H1 (cell line): ENCODE measurements around the gene USP36. TPM values are rescaled to one million over a fixed set of nuclear protein-coding genes. Genes with fewer than 3 reads are reported as not detected.
A peak's percentile ranks its signal among the peaks of the same experiment; 100 is the strongest.

Experiments used
- CTCF ChIA-PET: fragments of 300-600 bp; sonication (Branson Sonifier 250); formaldehyde crosslinking; loops from one replicate; lab custom pipeline; 2021; ENCODE audit not compliant: partially characterized antibody; lab: Charles Lee
- POLR2A ChIA-PET: fragments of 300-600 bp; sonication (Branson Sonifier 250); formaldehyde crosslinking; loops from one replicate; lab custom pipeline; 2021; ENCODE audit warnings: inconsistent platforms; ENCODE audit not compliant: partially characterized antibody; lab: Charles Lee
- DNase-seq, 2 experiments: peaks; one replicate each; pipeline versions ENCODE4 v3.0.0 to v3.0.0-alpha.2; 2010 to 2022; ENCODE audit warnings: low spot score in 2 of 2, low read depth in 1 of 2, mixed read lengths in 1 of 2
- FAIRE-seq: peaks from 2 replicates; lab custom pipeline; 2011; peaks lifted over from hg19 to GRCh38; lab: Jason Lieb, UNC
- H2AFZ ChIP-seq: 2 replicates; pipeline ENCODE4 v1.8.1; 2012; ENCODE audit warnings: low read length, inconsistent platforms
- H2AK5ac ChIP-seq: 2 replicates; pipeline ENCODE4 v1.6.1; 2013; ENCODE audit warnings: low read depth, low read length
- H2BK120ac ChIP-seq: replicated peaks from 2 replicates; pipeline ENCODE3; 2013; ENCODE audit warnings: low read depth, low read length, inconsistent platforms
- H2BK12ac ChIP-seq: 2 replicates; pipeline ENCODE4 v1.6.1; 2013; ENCODE audit warnings: low read depth, low read length
- H2BK15ac ChIP-seq: 2 replicates; pipeline ENCODE4 v1.6.1; 2013; ENCODE audit warnings: low read length
- H2BK20ac ChIP-seq: 2 replicates; pipeline ENCODE4 v1.6.1; 2013; ENCODE audit warnings: low read length
- H2BK5ac ChIP-seq: 2 replicates; pipeline ENCODE4 v1.6.1; 2013; ENCODE audit warnings: low read depth, low read length
- H3K14ac ChIP-seq: 2 replicates; pipeline ENCODE4 v1.6.1; 2013; ENCODE audit warnings: inconsistent platforms; ENCODE audit not compliant: insufficient read length
- H3K18ac ChIP-seq: 2 replicates; pipeline ENCODE4 v1.6.1; 2013; ENCODE audit warnings: low read length; ENCODE audit errors: extremely low read depth
- H3K23ac ChIP-seq: 2 replicates; pipeline ENCODE4 v1.6.1; 2013; ENCODE audit warnings: inconsistent platforms; ENCODE audit not compliant: insufficient read length
- H3K23me2 ChIP-seq: 2 replicates; pipeline ENCODE4 v1.6.1; 2013; ENCODE audit warnings: low read depth, low read length
- H3K27ac ChIP-seq: 2 replicates; pipeline ENCODE4 v1.6.1; 2011; ENCODE audit warnings: low read depth, low read length, inconsistent platforms
- H3K27me3 ChIP-seq, 4 experiments: replicated peaks in 1 of 4; 1 replicate in 1 of 4; 2 replicates in 3 of 4; pipeline versions ENCODE4 v1.6.1 to v1.8.1; 2011 to 2013; ENCODE audit warnings: low read length in 3 of 4, mild to moderate bottlenecking in 3 of 4, inconsistent platforms in 2 of 4, mixed read lengths in 2 of 4, moderate library complexity in 1 of 4; ENCODE audit not compliant: control insufficient read depth in 3 of 4, insufficient read depth in 3 of 4; ENCODE audit errors: extremely low read depth in 1 of 4
- H3K36me3 ChIP-seq, 4 experiments: 2 replicates each; pipeline versions ENCODE4 v1.6.1 to v1.8.1; 2011 to 2013; ENCODE audit warnings: mild to moderate bottlenecking in 4 of 4, low read length in 3 of 4, moderate library complexity in 2 of 4, control low read depth in 1 of 4, inconsistent platforms in 1 of 4; ENCODE audit not compliant: insufficient read depth in 4 of 4, control insufficient read depth in 2 of 4
- H3K4ac ChIP-seq: replicated peaks from 2 replicates; pipeline ENCODE3; 2013; ENCODE audit warnings: low read length, low read depth, mixed read lengths, inconsistent platforms; ENCODE audit not compliant: insufficient read length
- H3K4me1 ChIP-seq, 4 experiments: replicated peaks in 1 of 4; 1 replicate in 1 of 4; 2 replicates in 3 of 4; pipeline versions ENCODE4 v1.6.1 to v1.8.1; 2011 to 2013; ENCODE audit warnings: low read length in 3 of 4, inconsistent platforms in 2 of 4, mixed read lengths in 1 of 4; ENCODE audit not compliant: insufficient read depth in 4 of 4, control insufficient read depth in 3 of 4
- H3K4me2 ChIP-seq, 2 experiments: 2 replicates each; pipeline versions ENCODE4 v1.6.1 to v1.8.1; 2011 to 2013; ENCODE audit warnings: low read depth in 2 of 2, low read length in 2 of 2, control low read depth in 1 of 2, inconsistent platforms in 1 of 2, mild to moderate bottlenecking in 1 of 2; ENCODE audit not compliant: insufficient read depth in 1 of 2
- H3K4me3 ChIP-seq, 4 experiments: fragments of 200-600, 300-600 bp in 1 of 4; sonication (generic), shearing (Covaris generic), sonication (Bioruptor Twin) in 1 of 4; 2 replicates each; pipeline versions ENCODE4 v1.5.1 to v1.8.1; 2011 to 2016; ENCODE audit warnings: low read length in 4 of 4, low read depth in 3 of 4, control low read depth in 2 of 4, inconsistent platforms in 2 of 4, mild to moderate bottlenecking in 2 of 4, mixed read lengths in 1 of 4, moderate library complexity in 1 of 4; ENCODE audit not compliant: insufficient read depth in 2 of 4; ENCODE audit errors: extremely low read depth in 1 of 4
- H3K56ac ChIP-seq: replicated peaks from 2 replicates; pipeline ENCODE3; 2013; ENCODE audit warnings: low read depth, mild to moderate bottlenecking, mixed read lengths, low read length, inconsistent platforms; ENCODE audit not compliant: insufficient read length
- H3K79me1 ChIP-seq: 2 replicates; pipeline ENCODE4 v1.6.1; 2013; ENCODE audit warnings: low read depth, low read length, control low read depth
- H3K79me2 ChIP-seq, 2 experiments: 2 replicates each; pipeline versions ENCODE4 v1.6.1 to v1.8.1; 2012 to 2013; ENCODE audit warnings: low read length in 2 of 2, mild to moderate bottlenecking in 2 of 2, inconsistent platforms in 1 of 2; ENCODE audit not compliant: insufficient read depth in 2 of 2, control insufficient read depth in 1 of 2
- H3K9ac ChIP-seq, 4 experiments: replicated peaks in 1 of 4; 1 replicate in 1 of 4; 2 replicates in 3 of 4; pipeline versions ENCODE4 v1.6.1 to v1.8.1; 2011 to 2013; ENCODE audit warnings: low read depth in 3 of 4, low read length in 3 of 4, control low read depth in 2 of 4, mild to moderate bottlenecking in 2 of 4, moderate library complexity in 2 of 4, inconsistent platforms in 1 of 4; ENCODE audit errors: extremely low read depth in 1 of 4
- H3K9me3 ChIP-seq, 2 experiments: 2 replicates each; pipeline versions ENCODE4 v1.6.1 to v1.8.1; 2012 to 2013; ENCODE audit warnings: mild to moderate bottlenecking in 2 of 2, moderate library complexity in 2 of 2, control low read depth in 1 of 2, inconsistent platforms in 1 of 2, low read depth in 1 of 2, low read length in 1 of 2, mixed read lengths in 1 of 2; ENCODE audit not compliant: insufficient read depth in 2 of 2
- H4K20me1 ChIP-seq, 2 experiments: replicated peaks in 1 of 2; 2 replicates each; pipeline versions ENCODE3 to v1.8.1; 2011 to 2013; ENCODE audit warnings: inconsistent platforms in 2 of 2, low read length in 2 of 2, mild to moderate bottlenecking in 1 of 2; ENCODE audit not compliant: insufficient read depth in 2 of 2, control insufficient read depth in 1 of 2
- H4K5ac ChIP-seq: 2 replicates; pipeline ENCODE4 v1.6.1; 2013; ENCODE audit warnings: low read length, low read depth, mixed read lengths, inconsistent platforms; ENCODE audit not compliant: insufficient read length
- H4K8ac ChIP-seq: 2 replicates; pipeline ENCODE4 v1.8.0; 2013; ENCODE audit warnings: mild to moderate bottlenecking, moderate library complexity, low read length, inconsistent platforms; ENCODE audit not compliant: insufficient read depth; ENCODE audit errors: extremely low read depth
- H4K91ac ChIP-seq: replicated peaks from 2 replicates; pipeline ENCODE3; 2013; ENCODE audit warnings: low read length, mixed read lengths, inconsistent platforms; ENCODE audit not compliant: insufficient read length
- CBX8 ChIP-seq: fragments of 300-800, 300-1000 bp; sonication (generic); IDR thresholded peaks from 2 replicates; pipeline ENCODE4 v1.7.1; 2016; ENCODE audit warnings: low read depth, low read length, borderline replicate concordance
- EZH2 ChIP-seq: fragments of 200-600 bp; sonication (generic); IDR thresholded peaks from 2 replicates; pipeline ENCODE4 v1.7.1; 2012; ENCODE audit warnings: low read depth, mild to moderate bottlenecking, moderate library complexity, low read length, inconsistent platforms; ENCODE audit not compliant: severe bottlenecking
- NRF1 ChIP-seq: IDR thresholded peaks from 2 replicates; pipeline ENCODE4 v1.6.1; 2011; ENCODE audit warnings: mild to moderate bottlenecking, low read depth, low read length, improper control_type of control experiment
- SP2 ChIP-seq: IDR thresholded peaks from 2 replicates; pipeline ENCODE4 v1.6.1; 2012; ENCODE audit warnings: mild to moderate bottlenecking, low read length, inconsistent platforms
- WGBS, 2 experiments: shearing (Covaris generic) in 1 of 2; methylation state at CpG; one replicate each; pipeline versions ENCODE4 v1.1.6 to v1.1.7; 2013 to 2015; ENCODE audit warnings: low lambda C conversion rate in 2 of 2, mixed read lengths in 2 of 2, inconsistent platforms in 1 of 2, low coverage in 1 of 2, missing lambda C conversion rate in 1 of 2; ENCODE audit not compliant: insufficient replicate concordance in 2 of 2, insufficient coverage in 1 of 2, insufficient read length in 1 of 2; ENCODE audit errors: extremely low coverage in 1 of 2, missing lambda C conversion rate in 1 of 2; 5-methylcytosine and 5-hydroxymethylcytosine counted together
- polyA plus RNA-seq, 7 experiments: library from polyadenylated mRNA; depleted of rRNA in 3 of 7; stranded (reverse) in 5 of 7; unstranded in 2 of 7; fragments of >200 nt in 5 of 7; fragments of 200-250 nt in 2 of 7; gene quantifications; 1 replicate in 5 of 7; 2 replicates in 1 of 7; 4 replicates in 1 of 7; pipeline versions ENCODE4 v1.2.1 to v1.2.3, GENCODE V29; 2011 to 2013; ENCODE audit warnings: missing spikeins in 2 of 7, mixed read lengths in 2 of 7
- total RNA-seq: library from RNA; stranded (reverse); fragmentation: NEBNext Ultra II Directional; extraction: Animal tissue kit (Norgen Biotek cat#: 25700); gene quantifications from 2 replicates; pipeline ENCODE4 v1.2.1, GENCODE V29; 2021

Gene USP36
- total and polyA plus RNA-seq, 2 of the 8 experiments (the other 6 are each of a cell fraction or from before 2014, with no cell fraction given): 40.7 to 67.7 TPM

GRCh38 chr17:78820841-78821240, 19.8 kb downstream of the USP36 start:
- H3K79me2 ChIP-seq: peaks cover 0 to 7% of the 10 kb centered on the region in 2 experiments; a peak in 1 of 4 replicates
- no peak overlapping the region for H3K4ac ChIP-seq
- no peak overlapping the region for H2AFZ ChIP-seq
- TF ChIP-seq EZH2 (no peak), NRF1 (no peak), CBX8 (no peak), SP2 (no peak)
- H3K56ac ChIP-seq: no peak overlapping the region
- no peak overlapping the region for H3K4me2 ChIP-seq
- no peak overlapping the region for H2BK20ac ChIP-seq
- H2BK120ac ChIP-seq: no peak overlapping the region
- H3K79me1 ChIP-seq: peaks cover 4% of the 10 kb centered on the region; the same call in 1 of the 2 replicates
- no peak overlapping the region for H3K18ac ChIP-seq
- WGBS, 2 experiments: 89% methylated on average over 13 of the region's 13 CpGs; no CpG with 5 or more reads in 1 of the 2 experiments
- H3K36me3 ChIP-seq: peaks cover 43 to 79% (median 78%) of the 10 kb centered on the region in 4 experiments
- ChIA-PET POLR2A (interaction anchor here (0.6 to 3.2 kb wide), 3 partner anchors 13 to 36 kb away, joined by 3 to 12 read pairs (median 3); no protein-coding TSS in a partner anchor), CTCF (interaction anchor here (1.2 kb wide), 1 partner anchor 21 kb away, joined by 3 read pairs; no protein-coding TSS in a partner anchor)
- no peak for DNase-seq
- H3K23ac ChIP-seq: no peak overlapping the region
- no peaks in the 10 kb centered on the region for H3K9me3 ChIP-seq
- no peak for FAIRE-seq
- H3K4me3 ChIP-seq: no peak overlapping the region
- no peak overlapping the region for H3K14ac ChIP-seq
- no peaks in the 10 kb centered on the region for H3K4me1 ChIP-seq
- no peaks in the 10 kb centered on the region for H3K27me3 ChIP-seq
- H3K23me2 ChIP-seq: no peaks in the 10 kb centered on the region
- no peak overlapping the region for H4K5ac ChIP-seq
- H4K20me1 ChIP-seq: peaks cover 7 to 13% of the 10 kb centered on the region in 2 experiments
- H4K91ac ChIP-seq: no peak overlapping the region
- H2BK15ac ChIP-seq: no peak overlapping the region
- H3K27ac ChIP-seq: no peak overlapping the region
- H3K9ac ChIP-seq: peak overlapping the region in 1 of 4 experiments; percentile 13; a peak in 1 of 7 replicates
- H4K8ac ChIP-seq: no peak overlapping the region
- no peak overlapping the region for H2BK5ac ChIP-seq
- no peak overlapping the region for H2AK5ac ChIP-seq
- no peak overlapping the region for H2BK12ac ChIP-seq
